Liver (tissue), 9 donors: ENCODE data around the gene EXTL1. TPM values are rescaled to one million over a fixed set of nuclear protein-coding genes. Genes with fewer than 3 reads are reported as not detected.

ENCODE experiments used
- DNase-seq: peaks from one replicate; pipeline ENCODE4 v3.0.0-alpha.2; 2017; ENCODE audit warnings: low spot score
- H3K27ac ChIP-seq, 2 donors: one replicate each; pipeline ENCODE4 v1.7.0; 2013; ENCODE audit warnings: inconsistent platforms in 2 of 2, low read length in 2 of 2, control low read depth in 1 of 2, low read depth in 1 of 2, mild to moderate bottlenecking in 1 of 2
- H3K27me3 ChIP-seq, 4 donors: one replicate each; pipeline versions ENCODE4 v1.6.1 to v1.7.0; 2013; ENCODE audit warnings: low read length in 3 of 4, inconsistent platforms in 1 of 4, mild to moderate bottlenecking in 1 of 4, moderate library complexity in 1 of 4; ENCODE audit not compliant: control insufficient read depth in 4 of 4, insufficient read depth in 4 of 4
- H3K36me3 ChIP-seq, 4 donors: one replicate each; pipeline versions ENCODE4 v1.6.1 to v1.7.0; 2013; ENCODE audit warnings: low read length in 3 of 4, mild to moderate bottlenecking in 3 of 4, low read depth in 1 of 4, moderate library complexity in 1 of 4; ENCODE audit not compliant: control insufficient read depth in 4 of 4, insufficient read depth in 3 of 4
- H3K4me1 ChIP-seq, 4 donors: one replicate each; pipeline versions ENCODE4 v1.6.1 to v1.7.0; 2013; ENCODE audit warnings: low read length in 3 of 4, mild to moderate bottlenecking in 3 of 4, moderate library complexity in 1 of 4; ENCODE audit not compliant: control insufficient read depth in 4 of 4, insufficient read depth in 4 of 4
- H3K4me3 ChIP-seq, 3 donors: one replicate each; pipeline versions ENCODE4 v1.6.1 to v1.7.0; 2013; ENCODE audit warnings: low read length in 3 of 3, control low read depth in 1 of 3, low read depth in 1 of 3, mild to moderate bottlenecking in 1 of 3
- H3K9ac ChIP-seq, 2 donors: one replicate each; pipeline ENCODE4 v1.7.0; 2013; ENCODE audit warnings: low read length in 2 of 2, mild to moderate bottlenecking in 2 of 2, moderate library complexity in 2 of 2, control low read depth in 1 of 2, low read depth in 1 of 2
- H3K9me3 ChIP-seq, 4 donors: one replicate each; pipeline versions ENCODE4 v1.6.1 to v1.7.0; 2013; ENCODE audit warnings: low read length in 3 of 4; ENCODE audit not compliant: control insufficient read depth in 4 of 4
- EGR1 ChIP-seq, 2 donors: IDR thresholded peaks; 2 replicates each; pipeline ENCODE4 v1.6.1; 2016 to 2018; ENCODE audit warnings: antibody characterized with exemption in 2 of 2, low read depth in 2 of 2
- FOXA1 ChIP-seq: IDR thresholded peaks from 2 replicates; pipeline ENCODE4 v1.6.1; 2016; ENCODE audit warnings: antibody characterized with exemption
- FOXA2 ChIP-seq: IDR thresholded peaks from 2 replicates; pipeline ENCODE4 v1.6.1; 2016; ENCODE audit warnings: antibody characterized with exemption
- HNF4A ChIP-seq, 2 donors: conservative IDR thresholded peaks; 2 replicates each; pipeline ENCODE4 v1.6.1; 2016; ENCODE audit warnings: antibody characterized with exemption in 2 of 2, mild to moderate bottlenecking in 2 of 2
- JUND ChIP-seq, 2 donors: IDR thresholded peaks; 2 replicates each; pipeline ENCODE4 v1.6.1; 2016; ENCODE audit warnings: antibody characterized with exemption in 2 of 2
- NR2F2 ChIP-seq: IDR thresholded peaks from 2 replicates; pipeline ENCODE4 v1.6.1; 2016; ENCODE audit warnings: antibody characterized with exemption
- RAD21 ChIP-seq, 2 donors: IDR thresholded peaks; 2 replicates each; pipeline ENCODE4 v1.6.1; 2016; ENCODE audit warnings: antibody characterized with exemption in 2 of 2, mild to moderate bottlenecking in 2 of 2
- REST ChIP-seq: IDR thresholded peaks from 2 replicates; pipeline ENCODE4 v1.6.1; 2016; ENCODE audit warnings: antibody characterized with exemption, mild to moderate bottlenecking
- RXRA ChIP-seq, 2 donors: IDR thresholded peaks; 2 replicates each; pipeline ENCODE4 v1.6.1; 2017 to 2018; ENCODE audit warnings: antibody characterized with exemption in 2 of 2, mild to moderate bottlenecking in 1 of 2
- SP1 ChIP-seq: IDR thresholded peaks from 2 replicates; pipeline ENCODE4 v1.6.1; 2018; ENCODE audit warnings: antibody characterized with exemption, mild to moderate bottlenecking
- TAF1 ChIP-seq: conservative IDR thresholded peaks from 2 replicates; pipeline ENCODE4 v1.6.1; 2016; ENCODE audit warnings: antibody characterized with exemption, mild to moderate bottlenecking
- YY1 ChIP-seq: IDR thresholded peaks from 2 replicates; pipeline ENCODE4 v1.6.1; 2016; ENCODE audit warnings: antibody characterized with exemption, mild to moderate bottlenecking
- WGBS: extraction: QIAGEN DNeasy Blood & Tissue Kit; methylation state at CpG from one replicate; pipeline ENCODE4 v1.1.7; 2013; 5-methylcytosine and 5-hydroxymethylcytosine counted together
- polyA plus RNA-seq, 2 donors: library from polyadenylated mRNA; stranded (reverse) in 1 of 2; unstranded in 1 of 2; fragments of 200-250 nt in 1 of 2; fragments of >200 nt in 1 of 2; fragmentation: Nextera tagmentation in 1 of 2; extraction: Ambion mirVana in 1 of 2; gene quantifications; one replicate each; pipeline versions ENCODE4 v1.2.1 to v1.2.3, GENCODE V29; 2013 to 2015
- total RNA-seq, 2 donors: library from RNA; depleted of rRNA; stranded (reverse); fragments of >200 nt; gene quantifications; one replicate each; pipeline ENCODE4 v1.2.3, GENCODE V29; 2014
- TF ChIP-seq, protein P1 (sequence below): fragments of 150-350 bp; IDR thresholded peaks from 2 replicates; pipeline ENCODE4 v1.5.1; 2017; ENCODE audit warnings: improper control_type of control experiment, low read depth, low read length; ENCODE audit not compliant: missing input control
- TF ChIP-seq, protein P2 (sequence below): IDR thresholded peaks from 2 replicates; pipeline ENCODE4 v1.6.1; 2016; ENCODE audit warnings: antibody characterized with exemption
- TF ChIP-seq, protein P3 (sequence below): IDR thresholded peaks from 2 replicates; pipeline ENCODE4 v1.6.1; 2016; ENCODE audit warnings: antibody characterized with exemption
- TF ChIP-seq, protein P4 (sequence below): IDR thresholded peaks from 2 replicates; pipeline ENCODE4 v1.6.1; 2016; ENCODE audit warnings: antibody characterized with exemption
- donor health status: healthy.
- donor health status: healthy.
- donor health status: healthy.
- donor health status: healthy.
- donor health status: healthy.

EXTL1 gene
- total and polyA plus RNA-seq, 4 donors: under 0.01 TPM; not detected in 3

- 43% methylated on average over 3 of the region's 3 CpGs for WGBS
- no peak overlapping the region for H3K4me3 ChIP-seq
- DNase-seq: no peak
- H3K27ac ChIP-seq: no peak overlapping the region
- H3K4me1 ChIP-seq: no peaks in the 10 kb centered on the region
- H3K9me3 ChIP-seq: no peaks in the 10 kb centered on the region
- no peaks in the 10 kb centered on the region for H3K27me3 ChIP-seq
- H3K36me3 ChIP-seq: no peaks in the 10 kb centered on the region
- H3K9ac ChIP-seq: no peak overlapping the region
- no peak for TF ChIP-seq FOXA2
- no peak for TF ChIP-seq YY1
- TF ChIP-seq, protein P1, sequence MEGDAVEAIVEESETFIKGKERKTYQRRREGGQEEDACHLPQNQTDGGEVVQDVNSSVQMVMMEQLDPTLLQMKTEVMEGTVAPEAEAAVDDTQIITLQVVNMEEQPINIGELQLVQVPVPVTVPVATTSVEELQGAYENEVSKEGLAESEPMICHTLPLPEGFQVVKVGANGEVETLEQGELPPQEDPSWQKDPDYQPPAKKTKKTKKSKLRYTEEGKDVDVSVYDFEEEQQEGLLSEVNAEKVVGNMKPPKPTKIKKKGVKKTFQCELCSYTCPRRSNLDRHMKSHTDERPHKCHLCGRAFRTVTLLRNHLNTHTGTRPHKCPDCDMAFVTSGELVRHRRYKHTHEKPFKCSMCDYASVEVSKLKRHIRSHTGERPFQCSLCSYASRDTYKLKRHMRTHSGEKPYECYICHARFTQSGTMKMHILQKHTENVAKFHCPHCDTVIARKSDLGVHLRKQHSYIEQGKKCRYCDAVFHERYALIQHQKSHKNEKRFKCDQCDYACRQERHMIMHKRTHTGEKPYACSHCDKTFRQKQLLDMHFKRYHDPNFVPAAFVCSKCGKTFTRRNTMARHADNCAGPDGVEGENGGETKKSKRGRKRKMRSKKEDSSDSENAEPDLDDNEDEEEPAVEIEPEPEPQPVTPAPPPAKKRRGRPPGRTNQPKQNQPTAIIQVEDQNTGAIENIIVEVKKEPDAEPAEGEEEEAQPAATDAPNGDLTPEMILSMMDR: no peak
- TF ChIP-seq RXRA (IDR thresholded peaks at IDR 0.05): no peak
- TF ChIP-seq TAF1: no peak
- no peak for TF ChIP-seq JUND (IDR thresholded peaks at IDR 0.05)
- no peak for TF ChIP-seq HNF4A (conservative IDR thresholded peaks at IDR 0.05)
- TF ChIP-seq, protein P2, sequence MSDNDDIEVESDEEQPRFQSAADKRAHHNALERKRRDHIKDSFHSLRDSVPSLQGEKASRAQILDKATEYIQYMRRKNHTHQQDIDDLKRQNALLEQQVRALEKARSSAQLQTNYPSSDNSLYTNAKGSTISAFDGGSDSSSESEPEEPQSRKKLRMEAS: no peak
- TF ChIP-seq FOXA1: no peak
- TF ChIP-seq NR2F2: no peak
- TF ChIP-seq REST: no peak
These were observed 6.3 kb downstream of the EXTL1 start for GRCh38 chr1:26027716-26028489.

DNA sequence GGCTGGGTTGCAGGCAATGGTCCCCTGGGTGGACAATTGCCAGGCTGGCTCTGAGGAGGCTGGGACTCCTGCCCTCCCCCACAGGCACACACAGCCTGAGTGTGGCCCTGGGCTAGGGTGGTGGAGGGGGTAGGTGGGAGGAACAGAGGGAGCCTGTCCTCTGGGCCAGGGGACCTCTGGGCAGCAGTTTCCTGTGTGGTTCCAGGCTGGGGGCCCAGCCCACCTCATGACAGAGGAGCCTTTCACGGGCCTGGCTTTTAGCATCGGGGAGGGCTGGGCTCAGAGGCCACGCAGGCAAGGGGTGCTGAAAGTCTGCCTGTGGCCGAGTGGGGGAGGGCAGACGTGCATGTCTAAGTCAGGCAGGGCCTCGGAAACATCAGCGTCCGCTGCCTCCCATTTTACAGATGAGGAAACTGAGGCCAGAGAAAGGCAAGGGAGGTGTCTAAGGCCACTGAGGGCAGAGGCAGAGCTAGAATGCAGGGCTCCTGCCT, 7.0 kb downstream of the EXTL1 start:
- Histone ChIP-seq H3K9me3 (no peaks in the 10 kb centered on the region), H3K27ac (no peak overlapping the region), H3K4me3 (no peak overlapping the region), H3K4me1 (no peaks in the 10 kb centered on the region), H3K27me3 (no peaks in the 10 kb centered on the region), H3K36me3 (no peaks in the 10 kb centered on the region), H3K9ac (no peak overlapping the region)
- WGBS: 85% methylated on average over 8 of the region's 8 CpGs
- no peak for DNase-seq
- no peak for TF ChIP-seq RXRA (IDR thresholded peaks at IDR 0.05)
- TF ChIP-seq, protein P2: no peak
- TF ChIP-seq, protein P1: no peak
- TF ChIP-seq FOXA1: no peak
- no peak for TF ChIP-seq REST
- TF ChIP-seq, protein P3, sequence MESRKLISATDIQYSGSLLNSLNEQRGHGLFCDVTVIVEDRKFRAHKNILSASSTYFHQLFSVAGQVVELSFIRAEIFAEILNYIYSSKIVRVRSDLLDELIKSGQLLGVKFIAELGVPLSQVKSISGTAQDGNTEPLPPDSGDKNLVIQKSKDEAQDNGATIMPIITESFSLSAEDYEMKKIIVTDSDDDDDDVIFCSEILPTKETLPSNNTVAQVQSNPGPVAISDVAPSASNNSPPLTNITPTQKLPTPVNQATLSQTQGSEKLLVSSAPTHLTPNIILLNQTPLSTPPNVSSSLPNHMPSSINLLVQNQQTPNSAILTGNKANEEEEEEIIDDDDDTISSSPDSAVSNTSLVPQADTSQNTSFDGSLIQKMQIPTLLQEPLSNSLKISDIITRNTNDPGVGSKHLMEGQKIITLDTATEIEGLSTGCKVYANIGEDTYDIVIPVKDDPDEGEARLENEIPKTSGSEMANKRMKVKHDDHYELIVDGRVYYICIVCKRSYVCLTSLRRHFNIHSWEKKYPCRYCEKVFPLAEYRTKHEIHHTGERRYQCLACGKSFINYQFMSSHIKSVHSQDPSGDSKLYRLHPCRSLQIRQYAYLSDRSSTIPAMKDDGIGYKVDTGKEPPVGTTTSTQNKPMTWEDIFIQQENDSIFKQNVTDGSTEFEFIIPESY: no peak
- TF ChIP-seq YY1: no peak
- TF ChIP-seq NR2F2: no peak
- no peak for TF ChIP-seq EGR1 (IDR thresholded peaks at IDR 0.05; ENCODE audit: low read depth in 2 of 2)
- no peak for TF ChIP-seq TAF1
- TF ChIP-seq SP1: no peak
- no peak for TF ChIP-seq RAD21 (IDR thresholded peaks at IDR 0.05)
- no peak for TF ChIP-seq FOXA2
- TF ChIP-seq, protein P4, sequence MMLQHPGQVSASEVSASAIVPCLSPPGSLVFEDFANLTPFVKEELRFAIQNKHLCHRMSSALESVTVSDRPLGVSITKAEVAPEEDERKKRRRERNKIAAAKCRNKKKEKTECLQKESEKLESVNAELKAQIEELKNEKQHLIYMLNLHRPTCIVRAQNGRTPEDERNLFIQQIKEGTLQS: no peak
